ENCODE data around the gene MSMP.
A peak's percentile ranks its signal among the peaks of the same experiment; 100 is the strongest.

MSMP gene

GRCh38 chr9:35743880-35744518, 10.1 kb downstream of the MSMP start:
- no peak for DNase-seq (ENCODE audit: low read depth, low spot score)

- DNase-seq (ENCODE audit: low read depth, low spot score): no peak
These were observed 10.6 kb downstream of the MSMP start for GRCh38 chr9:35743452-35743851.

- DNase-seq (ENCODE audit: low read depth, low spot score): no peak
These were observed 12.3 kb downstream of the MSMP start for GRCh38 chr9:35741740-35742139.

- DNase-seq (ENCODE audit: low read depth, low spot score): no peak
These were observed 13.8 kb downstream of the MSMP start for GRCh38 chr9:35740243-35740642.

- DNase-seq (ENCODE audit: low read depth, low spot score): no peak
These were observed 15.2 kb downstream of the MSMP start for GRCh38 chr9:35738924-35739323.

- no peak for DNase-seq (ENCODE audit: low read depth, low spot score)
These were observed 15.9 kb downstream of the MSMP start for GRCh38 chr9:35738186-35738585.

GRCh38 chr9:35737143-35737542, 16.9 kb downstream of the MSMP start:
- DNase-seq (ENCODE audit: low read depth, low spot score): no peak

- DNase-seq (ENCODE audit: low read depth, low spot score): peak; percentile 88
These were observed 17.9 kb downstream of the MSMP start for GRCh38 chr9:35736201-35736633.

- DNase-seq (ENCODE audit: low read depth, low spot score): no peak
These were observed 20.0 kb downstream of the MSMP start for GRCh38 chr9:35734096-35734495.

- DNase-seq (ENCODE audit: low read depth, low spot score): peak; percentile 76
These were observed 21.1 kb downstream of the MSMP start for GRCh38 chr9:35732800-35733541.

- peak; percentile 98 for DNase-seq (ENCODE audit: low read depth, low spot score)
These were observed 21.8 kb downstream of the MSMP start, which contains the start of the genes CREB3 and TLN1 for GRCh38 chr9:35732185-35732799. Gene CREB3, plus strand, starts transcription at chr9:35732666. Its CDS starts 107 bp downstream, at chr9:35732773. Gene TLN1, minus strand, starts transcription at chr9:35732195. Its CDS starts 6,501 bp downstream, at chr9:35725694.

GRCh38 chr9:35731415-35732184, 22.5 kb downstream of the MSMP start:
- DNase-seq (ENCODE audit: low read depth, low spot score): peak; percentile 47

- DNase-seq (ENCODE audit: low read depth, low spot score): no peak
These were observed 23.6 kb downstream of the MSMP start for GRCh38 chr9:35730486-35730854.

- DNase-seq (ENCODE audit: low read depth, low spot score): peak; percentile 75
These were observed 24.2 kb downstream of the MSMP start for GRCh38 chr9:35729700-35730485.

- no peak for DNase-seq (ENCODE audit: low read depth, low spot score)
These were observed 25.0 kb downstream of the MSMP start for GRCh38 chr9:35729101-35729500.

GRCh38 chr9:35728041-35728971, 25.8 kb downstream of the MSMP start:
- peak; percentile 82 for DNase-seq (ENCODE audit: low read depth, low spot score)

GRCh38 chr9:35727676-35728040, 26.4 kb downstream of the MSMP start:
- peak; percentile 29 for DNase-seq (ENCODE audit: low read depth, low spot score)

GRCh38 chr9:35726931-35727330, 27.1 kb downstream of the MSMP start:
- DNase-seq (ENCODE audit: low read depth, low spot score): no peak

- DNase-seq (ENCODE audit: low read depth, low spot score): no peak
These were observed 28.7 kb downstream of the MSMP start for GRCh38 chr9:35725362-35725761.

- no peak for DNase-seq (ENCODE audit: low read depth, low spot score)
These were observed 30.2 kb downstream of the MSMP start for GRCh38 chr9:35723908-35724307.
